Measurements from ENCODE around the gene CAPN8.
A peak's percentile ranks its signal among the peaks of the same experiment; 100 is the strongest.

CAPN8 gene

DNA sequence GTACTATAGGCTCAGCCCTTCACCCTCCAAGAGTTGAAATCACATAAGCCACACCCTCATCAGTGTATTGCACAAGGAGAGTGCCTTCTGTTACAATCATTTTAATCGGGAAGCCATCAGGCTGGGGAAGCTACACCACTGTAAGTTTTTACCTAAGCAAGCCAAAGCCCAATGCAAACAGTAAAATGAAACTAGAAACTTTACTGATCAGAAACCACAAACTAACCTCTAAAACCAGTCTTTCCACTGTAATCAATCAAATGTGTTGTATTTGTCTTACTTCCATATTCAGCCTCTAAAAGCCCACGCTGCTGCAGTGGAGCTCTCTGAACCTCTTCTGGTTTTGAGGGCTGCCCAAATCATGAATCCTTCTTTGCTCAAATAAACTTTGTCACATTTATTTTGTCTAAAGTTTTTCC, 26.2 kb downstream of the CAPN8 start:
- TF ChIP-seq, protein P1, sequence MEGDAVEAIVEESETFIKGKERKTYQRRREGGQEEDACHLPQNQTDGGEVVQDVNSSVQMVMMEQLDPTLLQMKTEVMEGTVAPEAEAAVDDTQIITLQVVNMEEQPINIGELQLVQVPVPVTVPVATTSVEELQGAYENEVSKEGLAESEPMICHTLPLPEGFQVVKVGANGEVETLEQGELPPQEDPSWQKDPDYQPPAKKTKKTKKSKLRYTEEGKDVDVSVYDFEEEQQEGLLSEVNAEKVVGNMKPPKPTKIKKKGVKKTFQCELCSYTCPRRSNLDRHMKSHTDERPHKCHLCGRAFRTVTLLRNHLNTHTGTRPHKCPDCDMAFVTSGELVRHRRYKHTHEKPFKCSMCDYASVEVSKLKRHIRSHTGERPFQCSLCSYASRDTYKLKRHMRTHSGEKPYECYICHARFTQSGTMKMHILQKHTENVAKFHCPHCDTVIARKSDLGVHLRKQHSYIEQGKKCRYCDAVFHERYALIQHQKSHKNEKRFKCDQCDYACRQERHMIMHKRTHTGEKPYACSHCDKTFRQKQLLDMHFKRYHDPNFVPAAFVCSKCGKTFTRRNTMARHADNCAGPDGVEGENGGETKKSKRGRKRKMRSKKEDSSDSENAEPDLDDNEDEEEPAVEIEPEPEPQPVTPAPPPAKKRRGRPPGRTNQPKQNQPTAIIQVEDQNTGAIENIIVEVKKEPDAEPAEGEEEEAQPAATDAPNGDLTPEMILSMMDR (IDR thresholded peaks at IDR 0.05), result no peak
- H3K27ac ChIP-seq, result no peak overlapping the region
- intact Hi-C loops (cut with DNase I; ENCODE audit: low total_unique reads), result no loop called here

DNA sequence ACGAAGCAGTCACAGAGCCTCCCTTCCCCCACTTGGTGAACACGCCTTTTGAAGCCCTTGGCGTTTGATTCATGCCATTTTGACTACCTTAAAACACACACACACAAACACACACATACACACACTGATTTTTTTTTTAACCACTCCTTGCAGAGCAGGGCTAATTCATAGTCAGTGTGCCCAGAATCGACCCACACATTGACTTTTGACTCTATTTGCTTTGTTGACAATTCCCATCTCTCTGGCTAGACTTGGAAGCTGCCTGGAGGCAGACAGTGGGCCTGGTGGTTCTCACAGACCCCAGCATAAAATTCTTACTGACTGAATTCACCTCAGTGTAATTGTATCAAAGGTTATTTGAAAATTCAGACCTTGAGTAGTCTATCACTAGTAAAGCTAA, 30.3 kb downstream of the CAPN8 start:
- Histone ChIP-seq H3K36me3 (no peaks in the 10 kb centered on the region), H3K9me3 (no peaks in the 10 kb centered on the region), H3K27me3 (peaks cover 0 to 15% of the 10 kb centered on the region in 2 donors), H3K27ac (no peak overlapping the region), H3K4me3 (no peak overlapping the region), H3K4me1 (no peaks in the 10 kb centered on the region)
- TF ChIP-seq, protein P1 (IDR thresholded peaks at IDR 0.05), result no peak
- DNase-seq, result no peak
- intact Hi-C loops (cut with DNase I; ENCODE audit: low total_unique reads), result no loop called here

More for the DNA sequence above, 26.2 kb downstream of the CAPN8 start:
- Histone ChIP-seq H3K4me3 (no peak overlapping the region), H3K9me3 (no peaks in the 10 kb centered on the region), H3K36me3 (no peaks in the 10 kb centered on the region), H3K4me1 (no peaks in the 10 kb centered on the region), H3K27me3 (peaks cover 0 to 16% of the 10 kb centered on the region in 2 donors)
- DNase-seq, result no peak

DNA sequence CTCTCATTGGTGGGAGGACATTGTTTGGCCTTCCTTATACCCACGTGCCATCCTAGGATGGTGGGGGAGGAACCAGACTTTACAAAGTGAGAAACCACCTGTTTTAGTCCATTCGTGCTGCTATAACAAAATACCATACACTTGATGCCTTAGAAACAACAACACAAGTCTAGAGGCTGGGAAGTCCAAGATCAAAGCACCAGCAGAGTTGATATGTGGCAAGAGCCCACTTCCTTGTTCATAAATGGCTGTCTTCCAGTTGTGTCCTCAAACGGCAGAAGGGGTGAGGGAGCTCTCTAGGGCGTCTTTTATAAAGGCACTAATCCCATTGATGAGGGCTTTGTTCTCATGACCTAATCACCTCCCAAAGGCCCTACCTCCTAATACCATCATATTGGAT, 31.1 kb downstream of the CAPN8 start:
- TF ChIP-seq, protein P1 (IDR thresholded peaks at IDR 0.05), result no peak
- intact Hi-C loops (cut with DNase I; ENCODE audit: low total_unique reads), result no loop called here
- Histone ChIP-seq H3K4me3 (no peak overlapping the region), H3K36me3 (no peaks in the 10 kb centered on the region), H3K27me3 (peaks cover 0 to 15% of the 10 kb centered on the region in 2 donors), H3K4me1 (no peaks in the 10 kb centered on the region), H3K9me3 (no peaks in the 10 kb centered on the region), H3K27ac (no peak overlapping the region)
- no peak for DNase-seq

DNA sequence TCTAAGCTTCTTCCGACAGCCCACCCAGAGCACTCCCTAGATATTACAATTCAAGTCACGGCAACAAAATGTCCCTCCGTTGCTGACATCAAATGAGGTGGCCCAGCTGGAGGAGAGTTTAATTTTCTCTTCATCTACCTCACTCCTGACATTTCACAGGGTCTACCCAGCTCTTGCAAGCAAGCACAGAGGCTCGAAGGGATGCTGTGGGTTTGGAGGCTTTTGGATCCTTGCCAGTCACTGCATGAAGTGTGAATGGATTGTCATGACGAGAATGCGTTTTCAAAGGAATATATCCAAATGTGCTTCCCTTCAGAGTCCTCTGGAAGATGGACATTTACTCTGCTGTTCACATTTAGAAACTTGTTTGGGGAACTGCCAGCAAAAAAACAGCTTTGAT, 33.5 kb downstream of the CAPN8 start:
- Histone ChIP-seq H3K36me3 (no peaks in the 10 kb centered on the region), H3K4me1 (no peaks in the 10 kb centered on the region), H3K4me3 (no peak overlapping the region), H3K9me3 (no peaks in the 10 kb centered on the region), H3K27ac (no peak overlapping the region), H3K27me3 (peaks cover 0 to 4% of the 10 kb centered on the region in 2 donors)
- TF ChIP-seq, protein P1 (IDR thresholded peaks at IDR 0.05), result no peak
- intact Hi-C loops (cut with DNase I; ENCODE audit: low total_unique reads), result no loop called here
- peak in 1 of 2 donors; percentile 31 for DNase-seq

DNA sequence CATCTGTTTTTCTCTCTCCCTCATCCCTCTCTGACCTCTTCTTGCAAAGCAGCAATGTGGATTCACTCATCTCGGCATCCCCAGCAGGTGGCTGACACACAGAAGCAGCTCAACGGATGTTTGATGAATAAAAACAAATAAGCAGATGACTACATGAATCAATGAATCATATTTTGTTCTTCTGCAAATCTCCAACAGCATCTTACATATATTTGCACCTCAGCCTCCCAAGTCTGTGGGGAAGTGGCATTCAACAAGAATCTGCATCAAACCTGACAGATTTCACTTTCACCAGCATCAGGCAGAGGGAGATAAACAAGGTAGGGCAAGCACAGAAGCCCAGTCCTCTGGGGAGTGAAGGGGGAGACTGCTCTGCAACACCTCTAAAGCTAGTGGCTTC, 34.0 kb downstream of the CAPN8 start:
- H3K27me3 ChIP-seq, result peaks cover 0 to 4% of the 10 kb centered on the region in 2 donors
- no peak overlapping the region for H3K27ac ChIP-seq
- intact Hi-C loops (cut with DNase I; ENCODE audit: low total_unique reads), result no loop called here
- H3K4me3 ChIP-seq, result no peak overlapping the region
- TF ChIP-seq, protein P1 (IDR thresholded peaks at IDR 0.05), result no peak
- H3K4me1 ChIP-seq, result no peaks in the 10 kb centered on the region
- H3K36me3 ChIP-seq, result no peaks in the 10 kb centered on the region
- DNase-seq, result no peak
- no peaks in the 10 kb centered on the region for H3K9me3 ChIP-seq

DNA sequence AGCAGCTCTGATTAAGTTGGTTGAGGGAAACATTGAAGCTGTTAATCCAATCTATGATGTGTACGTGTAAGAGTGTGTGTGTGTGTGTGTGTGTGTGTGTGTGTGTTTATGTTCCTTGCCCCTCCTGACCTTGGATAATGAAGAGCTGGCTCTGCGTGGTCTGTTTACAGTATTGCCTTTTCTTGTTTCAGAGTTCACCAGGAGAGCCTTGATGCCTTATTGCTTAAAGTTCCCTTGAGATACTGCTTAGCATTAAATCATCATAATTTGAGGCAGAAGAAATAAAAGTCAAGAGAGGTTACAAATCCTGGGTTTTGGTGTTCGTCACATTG, 36.4 kb downstream of the CAPN8 start:
- intact Hi-C loops (cut with DNase I; ENCODE audit: low total_unique reads), result no loop called here
- TF ChIP-seq, protein P1 (IDR thresholded peaks at IDR 0.05), result no peak
- DNase-seq, result no peak
- no peaks in the 10 kb centered on the region for H3K36me3 ChIP-seq
- H3K4me3 ChIP-seq, result no peak overlapping the region
- H3K27me3 ChIP-seq, result peaks cover 0 to 4% of the 10 kb centered on the region in 2 donors
- H3K4me1 ChIP-seq, result no peaks in the 10 kb centered on the region
- no peaks in the 10 kb centered on the region for H3K9me3 ChIP-seq
- H3K27ac ChIP-seq, result no peak overlapping the region

All from tibial artery (tissue), 4 donors.